Brain microvascular endothelial cell (primary cell): ENCODE results near the gene CLEC11A.

Experiments used
- DNase-seq: peaks from one replicate; pipeline ENCODE4 v3.0.0-alpha.2; 2020
- H3K27ac ChIP-seq: fragments of 250-450 bp; sonication (Bioruptor Pico); 2 replicates; pipeline ENCODE4 v1.5.1; 2020; ENCODE audit warnings: mild to moderate bottlenecking, moderate library complexity
- H3K27me3 ChIP-seq: fragments of 250-450 bp; sonication (Bioruptor Pico); replicated peaks from 2 replicates; pipeline ENCODE4 v1.5.1; 2020; ENCODE audit warnings: mild to moderate bottlenecking
- H3K36me3 ChIP-seq: fragments of 250-450 bp; sonication (Bioruptor Pico); replicated peaks from 2 replicates; pipeline ENCODE4 v1.5.1; 2020; ENCODE audit warnings: mild to moderate bottlenecking
- H3K4me3 ChIP-seq: 2 replicates; pipeline ENCODE4 v1.5.1; 2011; ENCODE audit warnings: low read depth, mild to moderate bottlenecking, control low read depth, low read length, moderate library complexity
- CTCF ChIP-seq: IDR thresholded peaks from 2 replicates; pipeline ENCODE4 v1.5.1; 2011; ENCODE audit warnings: low read depth, mild to moderate bottlenecking, moderate library complexity, low read length, control low read depth, inconsistent platforms; ENCODE audit errors: missing control alignments
- in situ Hi-C: cut with HindIII; loops from 2 replicates; pipeline ENCODE4 v1.10.0; 2017; ENCODE audit warnings: low sequenced_read_pairs, low pct_ligation_motif_present

CLEC11A gene

DNA sequence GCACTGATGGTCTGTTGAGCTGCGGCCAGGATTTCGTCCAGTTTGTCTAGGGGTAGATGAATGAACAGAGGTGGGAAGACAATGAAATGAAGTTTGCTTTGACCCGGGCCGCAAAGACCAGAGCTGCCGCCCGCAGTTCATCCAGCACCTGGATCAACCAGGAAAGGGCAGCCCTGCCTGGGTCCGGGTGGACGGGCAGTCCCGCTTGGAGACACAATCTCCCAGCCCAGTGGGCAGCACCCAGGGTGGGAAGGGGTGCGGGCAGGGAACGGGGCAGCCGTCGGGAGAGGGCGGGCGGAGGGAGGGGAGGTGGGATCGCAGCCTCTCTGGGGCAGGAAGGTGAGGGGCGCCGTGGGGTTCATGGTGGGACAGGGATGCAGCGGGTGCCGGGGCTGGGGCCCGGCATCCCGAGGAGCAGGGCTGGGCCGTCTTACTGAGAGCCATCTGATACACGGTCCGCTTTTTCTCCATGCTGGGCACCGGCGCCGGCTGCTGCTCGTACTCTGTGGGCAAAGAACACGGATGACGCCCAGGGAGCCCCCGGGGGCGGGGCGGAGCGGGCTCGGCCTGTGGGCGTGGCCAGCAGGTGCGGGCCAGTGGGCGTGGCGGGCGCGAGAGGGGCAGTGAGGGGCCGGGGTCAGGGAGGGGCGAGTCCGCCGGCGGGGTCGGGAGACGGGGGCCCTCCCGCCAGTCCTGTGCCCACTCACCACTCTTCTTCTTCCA is 36.7 kb upstream of the CLEC11A start:
- no peak for DNase-seq
- no peak for TF ChIP-seq CTCF
- H3K4me3 ChIP-seq, result no peak overlapping the region
- in situ Hi-C loops, result no loop called here
- no peaks in the 10 kb centered on the region for H3K36me3 ChIP-seq
- H3K27ac ChIP-seq, result no peak overlapping the region
- no peaks in the 10 kb centered on the region for H3K27me3 ChIP-seq

GRCh38 chr19:50688766-50689165 is 34.4 kb upstream of the CLEC11A start:
- no peak for DNase-seq
- Histone ChIP-seq H3K4me3 (no peak overlapping the region), H3K27me3 (peaks cover 6% of the 10 kb centered on the region), H3K36me3 (no peaks in the 10 kb centered on the region), H3K27ac (no peak overlapping the region)
- no peak for TF ChIP-seq CTCF
- in situ Hi-C loops, result no loop called here

GRCh38 chr19:50690439-50690838 is 32.7 kb upstream of the CLEC11A start:
- Histone ChIP-seq H3K27ac (no peak overlapping the region), H3K4me3 (no peak overlapping the region), H3K27me3 (peaks cover 12% of the 10 kb centered on the region), H3K36me3 (no peaks in the 10 kb centered on the region)
- no peak for DNase-seq
- in situ Hi-C loops, result no loop called here
- TF ChIP-seq CTCF, result no peak

GRCh38 chr19:50693064-50693975 is 29.8 kb upstream of the CLEC11A start:
- H3K4me3 ChIP-seq, result no peak overlapping the region
- no peaks in the 10 kb centered on the region for H3K36me3 ChIP-seq
- H3K27me3 ChIP-seq, result peaks cover 19% of the 10 kb centered on the region
- H3K27ac ChIP-seq, result no peak overlapping the region
- in situ Hi-C loops, result no loop called here
- no peak for TF ChIP-seq CTCF
- DNase-seq, result no peak

GRCh38 chr19:50694815-50695145 is 28.4 kb upstream of the CLEC11A start:
- in situ Hi-C loops, result no loop called here
- peaks cover 19% of the 10 kb centered on the region for H3K27me3 ChIP-seq
- DNase-seq, result no peak

More at GRCh38 chr19:50694815-50695145, 28.4 kb upstream of the CLEC11A start:
- H3K27ac ChIP-seq, result no peak overlapping the region
- no peak for TF ChIP-seq CTCF
- no peaks in the 10 kb centered on the region for H3K36me3 ChIP-seq
- H3K4me3 ChIP-seq, result no peak overlapping the region
